GM21390 (cell line): ENCODE data around the gene PLXDC2.
"Not testable (repeated sequence)": the region's sequence is repeated elsewhere in the genome, so short reads cannot be mapped to it uniquely, and the experiment has no call there.

Source experiments
- ATAC-seq: cut with Tn5 transposase; IDR thresholded peaks from one replicate; pipeline ENCODE4 v1.9.1; 2021; ENCODE audit not compliant: unreplicated experiment

Gene PLXDC2

GRCh38 chr10:20029523-20029922 is 213.3 kb downstream of the PLXDC2 start:
- no peak for ATAC-seq

GRCh38 chr10:20033476-20033875 is 217.2 kb downstream of the PLXDC2 start:
- ATAC-seq: no peak

- no peak for ATAC-seq
Observed at GRCh38 chr10:20034732-20035131, 218.5 kb downstream of the PLXDC2 start.

- no peak for ATAC-seq
Observed at GRCh38 chr10:20040012-20040411, 223.8 kb downstream of the PLXDC2 start.

GRCh38 chr10:20041931-20042330 is 225.7 kb downstream of the PLXDC2 start:
- no peak for ATAC-seq

- not testable (repeated sequence) for ATAC-seq
Observed at GRCh38 chr10:20045100-20045499, 228.9 kb downstream of the PLXDC2 start.

GRCh38 chr10:20048161-20048560 is 231.9 kb downstream of the PLXDC2 start:
- ATAC-seq: no peak

GRCh38 chr10:20058135-20058534 is 241.9 kb downstream of the PLXDC2 start:
- ATAC-seq: no peak

- ATAC-seq: no peak
Observed at GRCh38 chr10:20059084-20059835, 243.0 kb downstream of the PLXDC2 start.

- no peak for ATAC-seq
Observed at GRCh38 chr10:20065814-20066213, 249.6 kb downstream of the PLXDC2 start.

GRCh38 chr10:20073167-20073566 is 256.9 kb downstream of the PLXDC2 start:
- no peak for ATAC-seq

GRCh38 chr10:20075713-20076112 is 259.5 kb downstream of the PLXDC2 start:
- no peak for ATAC-seq

GRCh38 chr10:20084451-20084850 is 268.2 kb downstream of the PLXDC2 start:
- no peak for ATAC-seq

- no peak for ATAC-seq
Observed at GRCh38 chr10:20085115-20085514, 268.9 kb downstream of the PLXDC2 start.

GRCh38 chr10:20087353-20087752 is 271.1 kb downstream of the PLXDC2 start:
- no peak for ATAC-seq

- no peak for ATAC-seq
Observed at GRCh38 chr10:20088061-20088701, 271.9 kb downstream of the PLXDC2 start.

- ATAC-seq: no peak
Observed at GRCh38 chr10:20089879-20090278, 273.6 kb downstream of the PLXDC2 start.

GRCh38 chr10:20090831-20091230 is 274.6 kb downstream of the PLXDC2 start:
- ATAC-seq: no peak

GRCh38 chr10:20091698-20092097 is 275.5 kb downstream of the PLXDC2 start:
- ATAC-seq: no peak

- no peak for ATAC-seq
Observed at GRCh38 chr10:20093600-20093999, 277.4 kb downstream of the PLXDC2 start.

- ATAC-seq: no peak
Observed at GRCh38 chr10:20094226-20094976, 278.2 kb downstream of the PLXDC2 start.

- no peak for ATAC-seq
Observed at GRCh38 chr10:20100171-20100570, 283.9 kb downstream of the PLXDC2 start.
